Epithelial cell of proximal tubule (primary cell): Measurements from ENCODE around the gene OXTR. TPM values are rescaled to one million over a fixed set of nuclear protein-coding genes. Genes with fewer than 3 reads are reported as not detected.

Experiments used
- DNase-seq: peaks from one replicate; pipeline ENCODE4 v3.0.0-alpha.2; 2011; ENCODE audit warnings: low read depth
- H3K4me3 ChIP-seq: 2 replicates; pipeline ENCODE4 v1.5.1; 2011; ENCODE audit warnings: low read depth, mild to moderate bottlenecking, low read length
- CTCF ChIP-seq: conservative IDR thresholded peaks from 2 replicates; pipeline ENCODE4 v1.5.1; 2012; ENCODE audit warnings: low read depth, mild to moderate bottlenecking, low read length
- total RNA-seq: library from RNA; depleted of rRNA; stranded (reverse); fragments of >200 nt; gene quantifications from 2 replicates; pipeline ENCODE4 v1.2.3, GENCODE V29; 2015

Gene OXTR
- total RNA-seq, 1 donor from 2014 or later: 8.4 TPM

- no peak for DNase-seq
- no peak for TF ChIP-seq CTCF
- H3K4me3 ChIP-seq: no peak overlapping the region
Measured at GRCh38 chr3:8732413-8732812, 37.0 kb downstream of the OXTR start.

GRCh38 chr3:8730656-8731055, 38.8 kb downstream of the OXTR start:
- no peak for TF ChIP-seq CTCF
- DNase-seq: no peak

GRCh38 chr3:8729479-8729878, 39.9 kb downstream of the OXTR start:
- H3K4me3 ChIP-seq: no peak overlapping the region
- TF ChIP-seq CTCF: no peak
- DNase-seq: no peak

More at GRCh38 chr3:8730656-8731055, 38.8 kb downstream of the OXTR start:
- H3K4me3 ChIP-seq: no peak overlapping the region

- TF ChIP-seq CTCF: no peak
- no peak for DNase-seq
- H3K4me3 ChIP-seq: no peak overlapping the region
Measured at GRCh38 chr3:8727605-8728512, 41.6 kb downstream of the OXTR start.

- no peak for TF ChIP-seq CTCF
- no peak for DNase-seq
- H3K4me3 ChIP-seq: no peak overlapping the region
Measured at GRCh38 chr3:8724108-8724752, 45.2 kb downstream of the OXTR start.

- DNase-seq: no peak
- no peak for TF ChIP-seq CTCF
- no peak overlapping the region for H3K4me3 ChIP-seq
Measured at GRCh38 chr3:8723612-8724011, 45.8 kb downstream of the OXTR start.
